Activated CD4-positive, alpha-beta T cell treated with anti-CD3 and anti-CD28 coated beads for 36 hours (primary cell): Measurements from ENCODE around the gene OTOP3. TPM values are rescaled to one million over a fixed set of nuclear protein-coding genes. Genes with fewer than 3 reads are reported as not detected.
A peak's percentile ranks its signal among the peaks of the same experiment; 100 is the strongest.
"Not testable (repeated sequence)": the region's sequence is repeated elsewhere in the genome, so short reads cannot be mapped to it uniquely, and the experiment has no call there.

ENCODE experiments used
- ATAC-seq: fragments of 200-7000 bp; cut with Tn5 transposase; one replicate; pipeline ENCODE4 v1.10.0; 2021; ENCODE audit warnings: mild to moderate bottlenecking, moderate library complexity
- CTCF ChIA-PET: fragments of 350-600 bp; sonication (Branson Sonifier 250); formaldehyde crosslinking; loops from one replicate; lab custom pipeline; 2021; ENCODE audit warnings: antibody characterized with exemption; lab: Charles Lee
- POLR2A ChIA-PET: fragments of 350-600 bp; sonication (Branson Sonifier 250); formaldehyde crosslinking; loops from one replicate; lab custom pipeline; 2021; ENCODE audit warnings: antibody characterized with exemption, inconsistent platforms; lab: Charles Lee
- DNase-seq: peaks from one replicate; pipeline ENCODE4 v3.0.0-alpha.2; 2020
- H3K27ac Mint-ChIP-seq: one replicate; pipeline ENCODE4 v1.8.0; 2021; ENCODE audit warnings: mixed read lengths
- H3K27me3 Mint-ChIP-seq: one replicate; pipeline ENCODE4 v1.8.0; 2021; ENCODE audit warnings: mixed read lengths
- H3K36me3 Mint-ChIP-seq: one replicate; pipeline ENCODE4 v1.8.0; 2021; ENCODE audit warnings: low read depth, mixed read lengths
- H3K4me1 Mint-ChIP-seq: one replicate; pipeline ENCODE4 v1.8.0; 2021; ENCODE audit warnings: mixed read lengths
- H3K4me3 Mint-ChIP-seq: one replicate; pipeline ENCODE4 v1.8.0; 2021; ENCODE audit warnings: mild to moderate bottlenecking, moderate library complexity, mixed read lengths
- H3K9me3 Mint-ChIP-seq: one replicate; pipeline ENCODE4 v1.8.0; 2021; ENCODE audit warnings: low read depth, mixed read lengths
- intact Hi-C, 2 experiments: fragments of 100-400 bp; cut with DNase I in 1 of 2; cut with micrococcal nuclease in 1 of 2; formaldehyde crosslinking; loops; one replicate each; pipeline versions ENCODE4 v1.14.2 to v1.15.1; 2022 to 2024; cut with DNase I, micrococcal nuclease
- total RNA-seq, 2 experiments: library from RNA; stranded (reverse); gene quantifications; one replicate each; pipeline ENCODE4 v1.2.3, GENCODE V29; 2021

The OTOP3 gene
- total RNA-seq, 2 experiments from 2014 or later = not detected

DNA sequence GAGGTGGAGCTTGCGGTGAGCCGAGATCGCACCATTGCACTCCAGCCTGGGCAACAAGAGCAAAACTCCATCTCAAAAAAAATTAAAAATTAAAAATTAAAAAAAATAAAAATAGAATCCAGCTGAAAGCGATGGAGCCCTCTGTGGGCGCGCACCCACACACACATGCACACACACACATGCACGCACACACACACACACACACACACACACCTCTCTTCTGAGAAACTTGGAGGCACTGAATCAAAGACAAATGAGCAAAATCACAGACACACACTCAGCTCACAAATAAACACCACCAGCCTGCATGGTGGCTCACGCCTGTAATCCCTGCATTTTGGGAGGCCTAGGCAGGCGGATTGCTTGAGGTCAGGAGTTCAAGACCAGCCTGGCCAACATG is 32.7 kb upstream of the OTOP3 start:
- ChIA-PET POLR2A (no interaction called here), CTCF (interaction anchor here (0.7 to 1.4 kb wide), 2 partner anchors 11 to 205 kb away, joined by 3 read pairs; no protein-coding TSS in a partner anchor)
- no peak for ATAC-seq
- intact Hi-C loops = no loop called here
- DNase-seq = no peak
- H3K27ac Mint-ChIP-seq = no peak overlapping the region
- H3K4me1 Mint-ChIP-seq = peaks cover 5% of the 10 kb centered on the region
- no peak overlapping the region for H3K4me3 Mint-ChIP-seq
- peaks cover 9% of the 10 kb centered on the region for H3K27me3 Mint-ChIP-seq
- no peaks in the 10 kb centered on the region for H3K36me3 Mint-ChIP-seq
- H3K9me3 Mint-ChIP-seq = no peaks in the 10 kb centered on the region

DNA sequence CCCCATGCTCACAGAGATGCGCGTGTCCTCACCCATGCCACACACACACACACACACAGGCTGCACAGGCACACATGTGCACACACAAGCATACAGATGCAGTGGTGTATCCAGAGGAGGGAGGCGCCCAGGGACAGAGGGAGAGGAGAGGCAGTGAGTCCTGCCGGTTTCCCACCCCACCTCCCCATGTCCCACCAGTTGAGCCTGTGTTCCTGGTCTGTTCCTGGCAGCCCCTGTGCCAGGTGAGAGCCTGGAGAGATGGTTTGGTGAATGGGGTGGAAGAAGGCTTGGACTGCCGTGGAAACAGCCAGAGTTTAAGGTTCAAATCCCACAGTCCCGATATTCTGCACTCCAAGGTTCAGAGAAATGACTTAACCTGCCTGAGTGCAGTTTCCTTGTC is 32.0 kb upstream of the OTOP3 start:
- Mint-ChIP-seq H3K36me3 (no peaks in the 10 kb centered on the region), H3K9me3 (no peaks in the 10 kb centered on the region), H3K4me3 (no peak overlapping the region), H3K27ac (no peak overlapping the region), H3K27me3 (peaks cover 9% of the 10 kb centered on the region), H3K4me1 (peaks cover 5% of the 10 kb centered on the region)
- ATAC-seq (no peak), DNase-seq (no peak)
- intact Hi-C loops = no loop called here
- ChIA-PET POLR2A (no interaction called here), CTCF (no interaction called here)

DNA sequence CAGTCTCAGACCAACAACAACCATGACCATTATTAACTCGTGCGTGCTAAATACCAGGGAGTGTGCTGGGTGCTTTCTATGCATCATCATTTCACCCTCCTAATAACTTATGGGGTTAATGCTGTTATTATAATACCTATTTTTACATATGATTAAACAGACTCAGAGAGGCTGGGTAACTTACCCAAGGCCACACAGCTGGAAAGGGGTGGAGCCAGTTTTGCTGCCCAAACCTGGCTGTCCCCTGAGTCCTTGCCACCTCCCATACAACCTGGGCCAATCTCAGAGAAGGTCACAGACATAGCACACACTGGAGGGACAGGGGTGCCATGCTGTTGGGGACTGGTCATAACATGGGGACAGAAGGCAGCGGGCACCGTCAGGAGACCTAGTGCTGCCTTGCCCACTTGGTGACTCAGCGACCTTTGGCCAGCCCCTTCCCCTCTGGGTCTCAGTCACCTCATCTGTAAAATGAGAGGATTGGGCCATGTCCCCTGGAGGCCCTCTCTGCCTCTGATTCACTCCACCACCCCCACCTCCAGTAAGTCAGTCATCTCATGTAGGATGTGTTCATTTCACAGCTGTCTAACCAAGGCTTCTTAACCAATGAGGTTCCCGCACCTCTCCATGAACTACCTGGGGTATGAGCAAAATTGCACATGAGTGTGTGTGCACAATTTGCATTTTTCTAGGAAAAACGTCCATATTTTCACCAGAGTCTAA is 30.9 kb upstream of the OTOP3 start:
- H3K36me3 Mint-ChIP-seq = no peaks in the 10 kb centered on the region
- H3K4me3 Mint-ChIP-seq = no peak overlapping the region
- POLR2A ChIA-PET = no interaction called here
- DNase-seq (peak; percentile 45), ATAC-seq (peak; percentile 80)
- H3K9me3 Mint-ChIP-seq = no peaks in the 10 kb centered on the region
- CTCF ChIA-PET = interaction anchor here (1.3 kb wide), 1 partner anchor 19 kb away, joined by 3 read pairs; the partner anchor contains the start of gene OTOP2
- no peak overlapping the region for H3K27ac Mint-ChIP-seq
- H3K27me3 Mint-ChIP-seq = peaks cover 9% of the 10 kb centered on the region
- peaks cover 5% of the 10 kb centered on the region for H3K4me1 Mint-ChIP-seq
- intact Hi-C loops = no loop called here

DNA sequence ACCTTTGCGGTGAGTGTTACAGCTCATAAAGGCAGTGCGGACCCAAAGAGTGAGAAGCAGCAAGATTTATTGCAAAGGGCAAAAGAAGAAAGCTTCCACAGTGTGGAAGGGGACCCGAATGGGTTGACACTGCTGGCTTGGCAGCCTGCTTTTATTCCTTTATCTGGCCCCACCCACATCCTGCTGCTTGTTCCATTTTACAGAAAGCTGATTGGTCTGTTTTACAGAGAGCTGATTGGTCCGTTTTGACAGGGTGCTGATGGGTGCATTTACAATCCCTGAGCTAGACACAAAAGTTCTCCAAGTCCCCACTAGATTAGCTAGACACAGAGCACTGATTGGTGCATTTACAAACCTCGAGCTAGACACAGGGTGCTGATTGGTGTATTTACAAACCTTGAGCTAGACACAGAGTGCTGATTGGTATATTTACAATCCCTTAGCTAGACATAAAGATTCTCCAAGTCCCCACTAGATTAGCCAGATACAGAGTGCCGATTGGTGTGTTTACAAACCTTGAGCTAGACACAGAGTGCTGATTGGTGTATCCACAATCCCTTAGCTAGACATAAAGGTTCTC is 29.4 kb upstream of the OTOP3 start:
- ATAC-seq, intact Hi-C loops, H3K4me1 Mint-ChIP-seq, H3K36me3 Mint-ChIP-seq, H3K27me3 Mint-ChIP-seq, DNase-seq, H3K4me3 Mint-ChIP-seq, H3K27ac Mint-ChIP-seq, H3K9me3 Mint-ChIP-seq: not testable (repeated sequence)
- ChIA-PET POLR2A (interaction anchor here (0.6 to 1.1 kb wide), 3 partner anchors 32 to 488 kb away, joined by 3 to 5 read pairs (median 3); no protein-coding TSS in a partner anchor), CTCF (interaction anchor here (1.2 to 2.0 kb wide), 4 partner anchors 18 to 55 kb away, joined by 3 to 6 read pairs (median 4); partner anchors contain the start of gene OTOP2)

DNA sequence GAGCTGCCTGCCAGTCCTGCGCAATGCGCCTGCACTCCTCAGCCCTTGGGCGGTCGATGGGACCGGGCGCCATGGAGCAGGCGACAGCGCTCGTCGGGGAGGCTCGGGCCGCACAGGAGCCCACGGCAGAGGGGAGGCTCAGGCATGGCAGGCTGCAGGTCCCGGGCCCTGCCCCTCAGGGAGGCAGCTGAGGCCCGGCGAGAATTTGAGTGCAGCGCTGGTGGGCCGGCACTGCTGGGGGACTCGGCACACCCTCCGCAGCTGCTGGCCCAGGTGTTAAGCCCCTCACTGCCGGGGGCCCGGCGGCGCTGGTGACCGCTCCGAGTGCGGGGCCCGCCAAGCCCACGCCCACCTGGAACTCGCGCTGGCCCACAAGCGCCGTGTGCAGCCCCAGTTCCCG is 28.7 kb upstream of the OTOP3 start:
- no peak overlapping the region for H3K27ac Mint-ChIP-seq
- CTCF ChIA-PET = interaction anchor here (0.7 to 2.0 kb wide), 4 partner anchors 17 to 55 kb away, joined by 3 to 6 read pairs (median 4); partner anchors contain the start of gene OTOP2
- peaks cover 5% of the 10 kb centered on the region for H3K27me3 Mint-ChIP-seq
- H3K36me3 Mint-ChIP-seq = no peaks in the 10 kb centered on the region
- no peak overlapping the region for H3K4me3 Mint-ChIP-seq
- intact Hi-C loops = no loop called here
- ATAC-seq = no peak
- peaks cover 5% of the 10 kb centered on the region for H3K4me1 Mint-ChIP-seq
- POLR2A ChIA-PET = interaction anchor here (0.6 kb wide), 2 partner anchors 54 to 210 kb away, joined by 3 read pairs; no protein-coding TSS in a partner anchor
- DNase-seq = no peak
- H3K9me3 Mint-ChIP-seq = no peaks in the 10 kb centered on the region

DNA sequence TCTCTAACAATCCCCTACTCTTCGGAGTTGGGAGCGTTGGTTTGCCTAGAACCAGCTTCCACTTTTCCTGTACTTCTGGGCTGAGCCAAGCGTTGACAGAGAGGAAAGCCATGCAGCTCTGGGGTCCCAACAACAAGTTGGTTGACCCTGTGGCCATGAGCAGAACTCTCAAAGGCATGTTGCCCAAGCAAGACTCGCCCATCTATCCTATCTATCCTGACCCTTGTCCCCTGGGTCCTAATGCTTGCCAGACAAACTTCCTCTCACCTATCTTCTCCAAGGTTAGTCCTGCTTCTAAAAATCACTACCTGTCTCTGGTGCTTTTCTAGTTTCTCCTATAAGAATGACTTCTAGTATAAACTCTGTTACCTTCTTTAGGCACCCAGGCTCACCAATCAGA is 26.6 kb upstream of the OTOP3 start:
- DNase-seq, H3K27me3 Mint-ChIP-seq, POLR2A ChIA-PET, intact Hi-C loops, H3K27ac Mint-ChIP-seq, ATAC-seq, H3K9me3 Mint-ChIP-seq, H3K4me3 Mint-ChIP-seq, H3K36me3 Mint-ChIP-seq, H3K4me1 Mint-ChIP-seq: not testable (repeated sequence)
- CTCF ChIA-PET = interaction anchor here (0.6 kb wide), 2 partner anchors 122 to 675 kb away, joined by 3 to 4 read pairs; no protein-coding TSS in a partner anchor

DNA sequence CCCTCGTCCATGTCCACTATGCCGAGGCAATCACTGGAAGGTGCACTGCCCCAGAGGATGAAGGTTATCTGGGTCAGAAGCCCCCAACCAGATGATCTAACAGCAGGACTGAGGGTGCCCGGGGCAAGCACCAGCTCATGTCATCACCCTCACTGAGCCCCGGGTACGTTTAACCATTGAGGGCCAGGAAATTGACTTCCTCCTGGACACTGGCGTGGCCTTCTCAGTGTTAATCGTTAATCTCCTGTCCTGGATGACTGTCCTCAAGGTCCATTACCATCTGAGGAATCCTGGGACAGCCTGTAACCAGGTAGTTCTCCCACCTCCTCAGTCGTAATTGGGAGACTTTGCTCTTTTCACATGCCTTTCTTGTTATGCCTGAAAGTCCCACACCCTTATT is 24.3 kb upstream of the OTOP3 start:
- DNase-seq, H3K4me1 Mint-ChIP-seq, H3K27ac Mint-ChIP-seq, ATAC-seq, CTCF ChIA-PET, H3K27me3 Mint-ChIP-seq, H3K36me3 Mint-ChIP-seq, H3K9me3 Mint-ChIP-seq, POLR2A ChIA-PET, intact Hi-C loops, H3K4me3 Mint-ChIP-seq: not testable (repeated sequence)

DNA sequence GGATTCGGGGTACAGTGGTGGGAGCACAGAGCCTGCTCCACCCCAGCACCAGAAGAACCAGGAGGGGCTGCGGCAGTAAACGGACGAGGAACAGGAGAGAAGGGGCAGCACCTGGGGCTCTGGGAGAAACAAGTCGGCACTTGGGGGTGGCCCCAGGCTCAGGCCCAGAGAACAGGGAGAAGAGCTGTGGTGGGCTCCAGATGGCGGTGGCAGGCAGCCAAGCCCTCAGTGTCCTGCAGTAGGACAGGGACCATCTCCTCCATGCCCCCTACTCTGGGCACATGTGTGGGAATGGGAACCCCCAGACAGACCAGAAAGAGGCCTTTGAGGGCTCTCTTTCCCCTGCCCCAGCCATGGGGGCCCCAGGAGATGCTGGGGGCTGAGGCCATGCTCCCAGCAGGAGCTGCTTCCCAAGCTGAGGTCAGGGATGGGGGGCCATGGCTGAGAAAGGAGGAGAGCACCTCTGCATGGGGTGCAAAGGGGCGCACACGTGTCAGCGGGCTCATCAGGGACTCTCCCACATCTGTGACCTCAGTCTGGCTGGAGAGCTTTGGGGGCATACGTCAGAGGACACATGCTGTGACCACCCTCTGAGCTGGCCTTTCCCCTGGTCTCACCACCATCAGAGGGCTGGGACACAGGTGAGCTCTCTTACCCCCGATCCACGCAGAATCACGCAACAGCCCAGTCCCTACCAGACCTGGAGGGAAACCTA is 19.4 kb upstream of the OTOP3 start:
- H3K27me3 Mint-ChIP-seq = peaks cover 7% of the 10 kb centered on the region
- ATAC-seq (no peak), DNase-seq (no peak)
- CTCF ChIA-PET = no interaction called here
- H3K4me1 Mint-ChIP-seq = no peaks in the 10 kb centered on the region
- no peaks in the 10 kb centered on the region for H3K36me3 Mint-ChIP-seq
- intact Hi-C loops = no loop called here
- POLR2A ChIA-PET = interaction anchor here (0.6 kb wide), 1 partner anchor 33 kb away, joined by 4 read pairs; no protein-coding TSS in a partner anchor
- no peaks in the 10 kb centered on the region for H3K9me3 Mint-ChIP-seq
- no peak overlapping the region for H3K4me3 Mint-ChIP-seq
- H3K27ac Mint-ChIP-seq = no peak overlapping the region

DNA sequence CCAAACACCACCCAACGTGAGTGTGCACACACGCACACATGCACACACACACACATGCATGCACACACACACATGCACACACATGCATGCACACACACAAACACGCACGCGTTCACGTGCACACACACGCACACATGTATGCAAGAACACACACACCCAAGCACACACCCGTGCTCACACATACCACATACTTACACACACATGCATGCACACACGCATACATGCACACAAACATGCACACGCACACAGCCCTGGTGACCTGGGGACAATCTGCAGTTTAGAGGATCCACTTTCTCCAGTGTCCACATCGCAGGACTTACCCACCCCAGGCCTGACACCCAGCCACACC is 18.9 kb upstream of the OTOP3 start:
- ChIA-PET POLR2A (interaction anchor here (0.6 kb wide), 1 partner anchor 33 kb away, joined by 4 read pairs; no protein-coding TSS in a partner anchor), CTCF (no interaction called here)
- ATAC-seq (no peak), DNase-seq (no peak)
- Mint-ChIP-seq H3K9me3 (no peaks in the 10 kb centered on the region), H3K4me3 (no peak overlapping the region), H3K36me3 (no peaks in the 10 kb centered on the region), H3K4me1 (no peaks in the 10 kb centered on the region), H3K27me3 (peaks cover 9% of the 10 kb centered on the region), H3K27ac (no peak overlapping the region)
- intact Hi-C loops = no loop called here

DNA sequence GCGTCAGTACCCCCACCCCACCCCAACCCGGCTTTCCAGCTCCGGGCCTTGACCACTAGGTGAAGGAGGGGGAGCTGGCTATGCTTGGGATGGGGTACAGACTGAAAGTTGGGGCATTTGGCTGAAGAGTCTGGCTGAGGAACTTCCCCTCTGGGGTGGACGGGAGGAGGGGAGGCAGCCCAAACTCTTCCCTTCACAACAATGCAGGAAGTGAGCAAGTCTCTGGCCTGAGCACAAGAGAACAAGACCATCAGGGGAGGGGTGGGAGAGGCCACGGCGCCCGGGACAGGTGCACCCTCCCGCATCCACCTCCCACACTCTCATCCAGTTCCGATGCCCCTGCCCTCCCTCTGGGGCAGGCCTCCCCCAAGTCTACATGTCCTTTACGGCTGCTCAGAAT is 18.3 kb upstream of the OTOP3 start:
- POLR2A ChIA-PET = no interaction called here
- H3K4me1 Mint-ChIP-seq = no peaks in the 10 kb centered on the region
- intact Hi-C loops = no loop called here
- no peak overlapping the region for H3K27ac Mint-ChIP-seq
- H3K9me3 Mint-ChIP-seq = no peaks in the 10 kb centered on the region
- no peak for DNase-seq
- no peaks in the 10 kb centered on the region for H3K36me3 Mint-ChIP-seq
- no peak for ATAC-seq
- CTCF ChIA-PET = no interaction called here
- H3K27me3 Mint-ChIP-seq = peaks cover 11% of the 10 kb centered on the region
- no peak overlapping the region for H3K4me3 Mint-ChIP-seq

DNA sequence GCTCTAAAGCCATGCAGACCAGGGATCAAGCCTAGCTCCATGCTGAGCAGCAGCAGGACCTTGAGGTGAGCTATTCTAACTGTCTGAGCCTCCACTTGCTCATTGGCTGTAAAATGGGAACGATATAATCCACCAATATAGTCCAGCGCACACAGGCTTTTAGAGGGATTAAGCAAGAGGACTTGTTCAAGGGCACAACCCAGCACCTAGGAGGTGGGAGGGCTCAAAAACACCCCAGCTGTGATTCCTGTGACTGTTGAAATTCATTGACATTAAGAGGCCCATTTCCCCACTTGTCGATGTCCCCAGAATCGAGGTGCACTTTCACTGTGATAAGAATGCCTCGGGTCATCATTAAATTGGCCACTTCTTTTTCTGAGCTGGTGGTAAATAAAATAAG is 16.8 kb upstream of the OTOP3 start:
- H3K36me3 Mint-ChIP-seq = no peaks in the 10 kb centered on the region
- CTCF ChIA-PET = interaction anchor here (0.7 to 2.5 kb wide), 5 partner anchors 11 to 94 kb away, joined by 3 to 18 read pairs (median 6); partner anchors contain the start of gene MRPL58
- ATAC-seq (no peak), DNase-seq (no peak)
- H3K4me1 Mint-ChIP-seq = peaks cover 4% of the 10 kb centered on the region
- H3K27me3 Mint-ChIP-seq = peaks cover 17% of the 10 kb centered on the region
- POLR2A ChIA-PET = no interaction called here
- intact Hi-C loops = no loop called here
- no peak overlapping the region for H3K27ac Mint-ChIP-seq
- H3K9me3 Mint-ChIP-seq = no peaks in the 10 kb centered on the region
- H3K4me3 Mint-ChIP-seq = no peak overlapping the region
